Mesendoderm (in vitro differentiated cells): ENCODE results near the gene ATP13A5. TPM values are rescaled to one million over a fixed set of nuclear protein-coding genes. Genes with fewer than 3 reads are reported as not detected.

ENCODE experiments used
- DNase-seq: peaks from one replicate; pipeline ENCODE4 v3.0.0; 2013
- H2AK5ac ChIP-seq: 2 replicates; pipeline ENCODE4 v1.6.1; 2013; ENCODE audit warnings: low read length, inconsistent platforms
- H2BK120ac ChIP-seq: 2 replicates; pipeline ENCODE4 v1.6.1; 2013; ENCODE audit warnings: low read depth, mild to moderate bottlenecking, low read length, moderate library complexity, mixed read lengths
- H2BK15ac ChIP-seq: replicated peaks from 2 replicates; pipeline ENCODE4 v1.6.1; 2013; ENCODE audit warnings: low read depth, mild to moderate bottlenecking, moderate library complexity
- H2BK5ac ChIP-seq: 2 replicates; pipeline ENCODE4 v1.6.1; 2013; ENCODE audit warnings: low read length, inconsistent platforms
- H3K18ac ChIP-seq: 2 replicates; pipeline ENCODE4 v1.6.1; 2013; ENCODE audit warnings: mild to moderate bottlenecking, low read length, mixed read lengths
- H3K23ac ChIP-seq: one replicate; pipeline ENCODE4 v1.6.1; 2013; ENCODE audit warnings: low read length
- H3K27ac ChIP-seq: 2 replicates; pipeline ENCODE4 v1.5.1; 2013; ENCODE audit warnings: low read depth, mild to moderate bottlenecking, inconsistent platforms, low read length, moderate library complexity
- H3K27me3 ChIP-seq: 2 replicates; pipeline ENCODE4 v1.6.1; 2013; ENCODE audit warnings: low read length, control low read depth, mild to moderate bottlenecking, inconsistent platforms; ENCODE audit not compliant: insufficient read depth, poor library complexity
- H3K36me3 ChIP-seq: 2 replicates; pipeline ENCODE4 v1.6.1; 2013; ENCODE audit warnings: low read length, inconsistent platforms; ENCODE audit not compliant: control insufficient read depth, insufficient read depth
- H3K4ac ChIP-seq: one replicate; pipeline ENCODE4 v1.6.1; 2013; ENCODE audit warnings: low read depth, mild to moderate bottlenecking, low read length, moderate library complexity
- H3K4me1 ChIP-seq: 2 replicates; pipeline ENCODE4 v1.6.1; 2013; ENCODE audit warnings: low read depth, low read length, inconsistent platforms; ENCODE audit not compliant: control insufficient read depth
- H3K4me2 ChIP-seq: 2 replicates; pipeline ENCODE4 v1.6.1; 2013; ENCODE audit warnings: low read length
- H3K4me3 ChIP-seq: 2 replicates; pipeline ENCODE4 v1.5.1; 2013; ENCODE audit warnings: mild to moderate bottlenecking, low read length
- H3K56ac ChIP-seq: one replicate; pipeline ENCODE4 v1.6.1; 2013; ENCODE audit warnings: low read length
- H3K79me1 ChIP-seq: 2 replicates; pipeline ENCODE4 v1.6.1; 2013; ENCODE audit warnings: low read length, inconsistent platforms
- H3K79me2 ChIP-seq: 2 replicates; pipeline ENCODE4 v1.6.1; 2013; ENCODE audit warnings: mild to moderate bottlenecking, low read length; ENCODE audit not compliant: control insufficient read depth, insufficient read depth
- H3K9ac ChIP-seq: 2 replicates; pipeline ENCODE4 v1.6.1; 2013; ENCODE audit warnings: low read length, inconsistent platforms
- H4K5ac ChIP-seq: one replicate; pipeline ENCODE4 v1.6.1; 2013; ENCODE audit warnings: low read length
- H4K8ac ChIP-seq: one replicate; pipeline ENCODE4 v1.6.1; 2013; ENCODE audit warnings: low read depth, mild to moderate bottlenecking, control low read depth, low read length, moderate library complexity
- WGBS: extraction: QIAGEN DNeasy Blood & Tissue Kit; methylation state at CpG from one replicate; pipeline ENCODE4 v1.1.7; 2013; ENCODE audit warnings: low lambda C conversion rate, missing lambda C conversion rate; ENCODE audit not compliant: insufficient coverage; ENCODE audit errors: extremely low coverage; 5-methylcytosine and 5-hydroxymethylcytosine counted together
- polyA plus RNA-seq, 2 experiments: library from polyadenylated mRNA; stranded (reverse); fragments of 200-250 nt; gene quantifications; one replicate each; pipeline ENCODE4 v1.2.3, GENCODE V29; 2013

ATP13A5 gene, protein sequence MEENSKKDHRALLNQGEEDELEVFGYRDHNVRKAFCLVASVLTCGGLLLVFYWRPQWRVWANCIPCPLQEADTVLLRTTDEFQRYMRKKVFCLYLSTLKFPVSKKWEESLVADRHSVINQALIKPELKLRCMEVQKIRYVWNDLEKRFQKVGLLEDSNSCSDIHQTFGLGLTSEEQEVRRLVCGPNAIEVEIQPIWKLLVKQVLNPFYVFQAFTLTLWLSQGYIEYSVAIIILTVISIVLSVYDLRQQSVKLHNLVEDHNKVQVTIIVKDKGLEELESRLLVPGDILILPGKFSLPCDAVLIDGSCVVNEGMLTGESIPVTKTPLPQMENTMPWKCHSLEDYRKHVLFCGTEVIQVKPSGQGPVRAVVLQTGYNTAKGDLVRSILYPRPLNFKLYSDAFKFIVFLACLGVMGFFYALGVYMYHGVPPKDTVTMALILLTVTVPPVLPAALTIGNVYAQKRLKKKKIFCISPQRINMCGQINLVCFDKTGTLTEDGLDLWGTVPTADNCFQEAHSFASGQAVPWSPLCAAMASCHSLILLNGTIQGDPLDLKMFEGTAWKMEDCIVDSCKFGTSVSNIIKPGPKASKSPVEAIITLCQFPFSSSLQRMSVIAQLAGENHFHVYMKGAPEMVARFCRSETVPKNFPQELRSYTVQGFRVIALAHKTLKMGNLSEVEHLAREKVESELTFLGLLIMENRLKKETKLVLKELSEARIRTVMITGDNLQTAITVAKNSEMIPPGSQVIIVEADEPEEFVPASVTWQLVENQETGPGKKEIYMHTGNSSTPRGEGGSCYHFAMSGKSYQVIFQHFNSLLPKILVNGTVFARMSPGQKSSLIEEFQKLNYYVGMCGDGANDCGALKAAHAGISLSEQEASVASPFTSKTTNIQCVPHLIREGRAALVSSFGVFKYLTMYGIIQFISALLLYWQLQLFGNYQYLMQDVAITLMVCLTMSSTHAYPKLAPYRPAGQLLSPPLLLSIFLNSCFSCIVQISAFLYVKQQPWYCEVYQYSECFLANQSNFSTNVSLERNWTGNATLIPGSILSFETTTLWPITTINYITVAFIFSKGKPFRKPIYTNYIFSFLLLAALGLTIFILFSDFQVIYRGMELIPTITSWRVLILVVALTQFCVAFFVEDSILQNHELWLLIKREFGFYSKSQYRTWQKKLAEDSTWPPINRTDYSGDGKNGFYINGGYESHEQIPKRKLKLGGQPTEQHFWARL
- polyA plus RNA-seq (2013, experiment 1 of 2) = not detected
- not detected for polyA plus RNA-seq (2013, experiment 2 of 2)

GRCh38 chr3:193378706-193379105 lies at the start of gene ATP13A5:
Gene ATP13A5 (minus strand): TSS chr3:193378753. CDS start chr3:193378725, 28 bp downstream.
- H3K4me3 ChIP-seq = no peak within 1 kb of the TSS

GRCh38 chr3:193418576-193419373 lies 40.2 kb upstream of the ATP13A5 start:
- H2BK120ac ChIP-seq = no peak overlapping the region
- H3K9ac ChIP-seq = no peak overlapping the region
- no peak overlapping the region for H4K8ac ChIP-seq
- no peaks in the 10 kb centered on the region for H3K27me3 ChIP-seq
- H2BK15ac ChIP-seq = no peak overlapping the region
- no peak overlapping the region for H3K4ac ChIP-seq
- no peak overlapping the region for H3K27ac ChIP-seq
- no peak overlapping the region for H3K4me2 ChIP-seq
- H3K4me1 ChIP-seq = no peaks in the 10 kb centered on the region
- H3K79me2 ChIP-seq = no peaks in the 10 kb centered on the region
- H3K79me1 ChIP-seq = no peaks in the 10 kb centered on the region
- no peak overlapping the region for H3K4me3 ChIP-seq
- no peak overlapping the region for H2BK5ac ChIP-seq
- H3K56ac ChIP-seq = no peak overlapping the region
- no peak for DNase-seq
- no peaks in the 10 kb centered on the region for H3K36me3 ChIP-seq
- H3K23ac ChIP-seq = no peak overlapping the region
- no peak overlapping the region for H4K5ac ChIP-seq
- H2AK5ac ChIP-seq = no peak overlapping the region
- WGBS = no CpG with 5 or more reads among the region's 4 CpGs
- no peak overlapping the region for H3K18ac ChIP-seq

More at GRCh38 chr3:193378706-193379105, at the start of gene ATP13A5:
- DNase-seq = no peak
- WGBS = no CpG with 5 or more reads among the region's 6 CpGs
- Histone ChIP-seq H4K8ac (no peak within 1 kb of the TSS), H3K4me1 (peaks cover 2% of the 10 kb centered on the region), H3K36me3 (no peaks in the 10 kb centered on the region), H3K9ac (no peak within 1 kb of the TSS), H2BK120ac (no peak within 1 kb of the TSS), H3K79me2 (no peaks in the 10 kb centered on the region), H3K23ac (no peak within 1 kb of the TSS), H3K4ac (no peak within 1 kb of the TSS), H4K5ac (no peak within 1 kb of the TSS), H3K56ac (no peak within 1 kb of the TSS), H2BK15ac (no peak within 1 kb of the TSS), H3K27me3 (no peaks in the 10 kb centered on the region), H3K18ac (no peak within 1 kb of the TSS), H2BK5ac (no peak within 1 kb of the TSS), H2AK5ac (no peak within 1 kb of the TSS), H3K4me2 (no peak within 1 kb of the TSS), H3K79me1 (no peaks in the 10 kb centered on the region), H3K27ac (no peak within 1 kb of the TSS)

GRCh38 chr3:193416629-193417028 lies 38.1 kb upstream of the ATP13A5 start:
- H4K8ac ChIP-seq = no peak overlapping the region
- no peak overlapping the region for H3K4me3 ChIP-seq
- no peak overlapping the region for H3K4ac ChIP-seq
- H2BK5ac ChIP-seq = no peak overlapping the region
- no peaks in the 10 kb centered on the region for H3K4me1 ChIP-seq
- H2AK5ac ChIP-seq = no peak overlapping the region
- H3K18ac ChIP-seq = no peak overlapping the region
- H3K79me2 ChIP-seq = no peaks in the 10 kb centered on the region
- no peak overlapping the region for H3K56ac ChIP-seq
- no peak overlapping the region for H4K5ac ChIP-seq
- WGBS = no CpG with 5 or more reads among the region's 2 CpGs
- H3K27me3 ChIP-seq = no peaks in the 10 kb centered on the region
- H3K27ac ChIP-seq = no peak overlapping the region
- H2BK120ac ChIP-seq = no peak overlapping the region
- H3K79me1 ChIP-seq = no peaks in the 10 kb centered on the region
- H3K9ac ChIP-seq = no peak overlapping the region
- no peak overlapping the region for H2BK15ac ChIP-seq
- no peaks in the 10 kb centered on the region for H3K36me3 ChIP-seq
- no peak overlapping the region for H3K4me2 ChIP-seq
- H3K23ac ChIP-seq = no peak overlapping the region
- no peak for DNase-seq

DNA sequence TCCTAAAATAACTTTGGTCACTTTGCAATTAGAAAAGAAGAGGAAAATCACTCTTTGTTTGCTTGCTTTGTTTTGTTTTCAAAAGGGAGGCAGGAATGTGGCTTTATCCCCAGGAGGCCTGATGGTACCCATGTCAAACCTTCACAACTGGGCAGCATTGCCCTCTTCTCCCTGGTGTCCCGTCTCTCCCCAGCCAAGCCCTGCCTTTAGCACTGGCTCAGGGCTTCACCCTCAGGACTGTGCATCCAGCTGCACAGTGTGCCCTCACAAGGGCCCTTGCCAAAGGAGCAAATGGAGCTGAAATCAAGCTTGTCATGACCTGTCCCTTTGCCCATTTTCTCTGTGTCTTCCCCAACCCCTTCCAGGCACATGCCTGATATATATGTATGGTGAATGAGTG lies 29.1 kb upstream of the ATP13A5 start:
- Histone ChIP-seq H3K23ac (no peak overlapping the region), H2BK120ac (no peak overlapping the region), H3K4ac (no peak overlapping the region), H3K9ac (no peak overlapping the region), H2AK5ac (no peak overlapping the region), H4K8ac (no peak overlapping the region), H3K27ac (no peak overlapping the region), H3K4me3 (no peak overlapping the region), H4K5ac (no peak overlapping the region), H3K4me1 (no peaks in the 10 kb centered on the region), H3K79me1 (no peaks in the 10 kb centered on the region), H3K36me3 (no peaks in the 10 kb centered on the region), H2BK15ac (no peak overlapping the region), H3K27me3 (no peaks in the 10 kb centered on the region), H3K18ac (no peak overlapping the region), H2BK5ac (no peak overlapping the region), H3K56ac (no peak overlapping the region), H3K4me2 (no peak overlapping the region), H3K79me2 (no peaks in the 10 kb centered on the region)
- no CpG with 5 or more reads among the region's 1 CpG for WGBS
- DNase-seq = no peak

- Histone ChIP-seq H4K8ac (no peak overlapping the region), H3K4ac (no peak overlapping the region), H3K27ac (no peak overlapping the region), H3K56ac (no peak overlapping the region), H3K36me3 (no peaks in the 10 kb centered on the region), H3K4me2 (no peak overlapping the region), H3K79me1 (no peaks in the 10 kb centered on the region), H2BK120ac (no peak overlapping the region), H3K79me2 (no peaks in the 10 kb centered on the region), H3K18ac (no peak overlapping the region), H3K27me3 (no peaks in the 10 kb centered on the region), H4K5ac (no peak overlapping the region), H3K23ac (no peak overlapping the region), H2BK5ac (no peak overlapping the region), H2BK15ac (no peak overlapping the region), H2AK5ac (no peak overlapping the region), H3K4me3 (no peak overlapping the region), H3K9ac (no peak overlapping the region), H3K4me1 (no peaks in the 10 kb centered on the region)
- no CpG with 5 or more reads among the region's 6 CpGs for WGBS
- DNase-seq = no peak
Observed at GRCh38 chr3:193407112-193407511, 28.6 kb upstream of the ATP13A5 start.
